Stimulated activated CD8-positive, alpha-beta memory T cell treated with anti-CD3 and anti-CD28 coated beads, Interleukin-4, amount 100 ng/mL, for 1 hour (primary cell): ENCODE data around the gene SPIB.
"Not testable (repeated sequence)": the region's sequence is repeated elsewhere in the genome, so short reads cannot be mapped to it uniquely, and the experiment has no call there.

ENCODE experiments used
- DNase-seq, 2 donors: peaks; one replicate each; pipeline ENCODE4 v3.0.0-alpha.2; 2020; ENCODE audit warnings: low read depth in 2 of 2, low spot score in 1 of 2

Gene SPIB

GRCh38 chr19:50435221-50435620 is 16.5 kb downstream of the SPIB start:
- DNase-seq = no peak

GRCh38 chr19:50435627-50436026 is 16.9 kb downstream of the SPIB start:
- no peak for DNase-seq

GRCh38 chr19:50437862-50438449 is 19.2 kb downstream of the SPIB start:
- DNase-seq = no peak

GRCh38 chr19:50439130-50439529 is 20.4 kb downstream of the SPIB start:
- DNase-seq = not testable (repeated sequence)

- no peak for DNase-seq
Measured at GRCh38 chr19:50444059-50444458, 25.3 kb downstream of the SPIB start.

GRCh38 chr19:50447053-50447452 is 28.3 kb downstream of the SPIB start:
- no peak for DNase-seq

- DNase-seq = no peak
Measured at GRCh38 chr19:50447750-50448149, 29.0 kb downstream of the SPIB start.

GRCh38 chr19:50449236-50449899 is 30.6 kb downstream of the SPIB start:
- DNase-seq = no peak

GRCh38 chr19:50450369-50451222 is 31.9 kb downstream of the SPIB start:
- DNase-seq = no peak

- no peak for DNase-seq
Measured at GRCh38 chr19:50451223-50451534, 32.4 kb downstream of the SPIB start.

GRCh38 chr19:50453243-50453642 is 34.5 kb downstream of the SPIB start:
- DNase-seq = no peak

- DNase-seq = no peak
Measured at GRCh38 chr19:50455992-50456391, 37.3 kb downstream of the SPIB start.

- no peak for DNase-seq
Measured at GRCh38 chr19:50457300-50457699, 38.6 kb downstream of the SPIB start.

- no peak for DNase-seq
Measured at GRCh38 chr19:50458396-50459066, 39.8 kb downstream of the SPIB start.

- DNase-seq = no peak
Measured at GRCh38 chr19:50459067-50459456, 40.3 kb downstream of the SPIB start.

GRCh38 chr19:50459638-50460037 is 40.9 kb downstream of the SPIB start:
- DNase-seq = no peak

GRCh38 chr19:50460161-50460765 is 41.5 kb downstream of the SPIB start:
- no peak for DNase-seq

- DNase-seq = peak in 1 of 2 donors; percentile 28
Measured at GRCh38 chr19:50461066-50461875, 42.5 kb downstream of the SPIB start.

GRCh38 chr19:50462970-50463369 is 44.2 kb downstream of the SPIB start:
- DNase-seq = no peak

GRCh38 chr19:50464348-50464747 is 45.6 kb downstream of the SPIB start:
- no peak for DNase-seq

GRCh38 chr19:50465000-50465399 is 46.3 kb downstream of the SPIB start:
- DNase-seq = no peak
